ENCODE measurements around the gene PANK4. TPM values are rescaled to one million over a fixed set of nuclear protein-coding genes. Genes with fewer than 3 reads are reported as not detected.

Gene PANK4
- polyA plus RNA-seq, 1 experiment = 10.9 TPM

GRCh38 chr1:2543543-2544092, 17.2 kb upstream of the PANK4 start:
- ChIA-PET CTCF (interaction anchor here (1.6 kb wide), 1 partner anchor 41 kb away, joined by 3 read pairs; no protein-coding TSS in a partner anchor), POLR2A (no interaction called here)
- TF ChIP-seq, protein P1, sequence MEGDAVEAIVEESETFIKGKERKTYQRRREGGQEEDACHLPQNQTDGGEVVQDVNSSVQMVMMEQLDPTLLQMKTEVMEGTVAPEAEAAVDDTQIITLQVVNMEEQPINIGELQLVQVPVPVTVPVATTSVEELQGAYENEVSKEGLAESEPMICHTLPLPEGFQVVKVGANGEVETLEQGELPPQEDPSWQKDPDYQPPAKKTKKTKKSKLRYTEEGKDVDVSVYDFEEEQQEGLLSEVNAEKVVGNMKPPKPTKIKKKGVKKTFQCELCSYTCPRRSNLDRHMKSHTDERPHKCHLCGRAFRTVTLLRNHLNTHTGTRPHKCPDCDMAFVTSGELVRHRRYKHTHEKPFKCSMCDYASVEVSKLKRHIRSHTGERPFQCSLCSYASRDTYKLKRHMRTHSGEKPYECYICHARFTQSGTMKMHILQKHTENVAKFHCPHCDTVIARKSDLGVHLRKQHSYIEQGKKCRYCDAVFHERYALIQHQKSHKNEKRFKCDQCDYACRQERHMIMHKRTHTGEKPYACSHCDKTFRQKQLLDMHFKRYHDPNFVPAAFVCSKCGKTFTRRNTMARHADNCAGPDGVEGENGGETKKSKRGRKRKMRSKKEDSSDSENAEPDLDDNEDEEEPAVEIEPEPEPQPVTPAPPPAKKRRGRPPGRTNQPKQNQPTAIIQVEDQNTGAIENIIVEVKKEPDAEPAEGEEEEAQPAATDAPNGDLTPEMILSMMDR (IDR thresholded peaks at IDR 0.05; ENCODE audit: low read depth, low read length) = no peak; the same call in 1 of the 2 replicates
- H3K27me3 ChIP-seq (ENCODE audit: control insufficient read depth, insufficient read depth, low read length) = peaks cover 5% of the 10 kb centered on the region
- H3K27ac ChIP-seq (ENCODE audit: low read depth, low read length) = no peak overlapping the region
- no peak overlapping the region for H3K4me3 ChIP-seq (ENCODE audit: low read depth, low read length)
- H3K9me3 ChIP-seq (ENCODE audit: control insufficient read depth, insufficient read depth, low read length) = no peaks in the 10 kb centered on the region
- DNase-seq (ENCODE audit: low read depth, low spot score) = no peak

- H3K27me3 ChIP-seq (ENCODE audit: control insufficient read depth, insufficient read depth, low read length) = peaks cover 9% of the 10 kb centered on the region
- TF ChIP-seq, protein P1 (IDR thresholded peaks at IDR 0.05; ENCODE audit: low read depth, low read length) = no peak
- no peak for DNase-seq (ENCODE audit: low read depth, low spot score)
- no peak overlapping the region for H3K27ac ChIP-seq (ENCODE audit: low read depth, low read length)
- no peak overlapping the region for H3K4me3 ChIP-seq (ENCODE audit: low read depth, low read length)
- CTCF ChIA-PET = no interaction called here
- POLR2A ChIA-PET = no interaction called here
- H3K9me3 ChIP-seq (ENCODE audit: control insufficient read depth, insufficient read depth, low read length) = no peaks in the 10 kb centered on the region
Observed at GRCh38 chr1:2542246-2542915, 16.0 kb upstream of the PANK4 start.

DNA sequence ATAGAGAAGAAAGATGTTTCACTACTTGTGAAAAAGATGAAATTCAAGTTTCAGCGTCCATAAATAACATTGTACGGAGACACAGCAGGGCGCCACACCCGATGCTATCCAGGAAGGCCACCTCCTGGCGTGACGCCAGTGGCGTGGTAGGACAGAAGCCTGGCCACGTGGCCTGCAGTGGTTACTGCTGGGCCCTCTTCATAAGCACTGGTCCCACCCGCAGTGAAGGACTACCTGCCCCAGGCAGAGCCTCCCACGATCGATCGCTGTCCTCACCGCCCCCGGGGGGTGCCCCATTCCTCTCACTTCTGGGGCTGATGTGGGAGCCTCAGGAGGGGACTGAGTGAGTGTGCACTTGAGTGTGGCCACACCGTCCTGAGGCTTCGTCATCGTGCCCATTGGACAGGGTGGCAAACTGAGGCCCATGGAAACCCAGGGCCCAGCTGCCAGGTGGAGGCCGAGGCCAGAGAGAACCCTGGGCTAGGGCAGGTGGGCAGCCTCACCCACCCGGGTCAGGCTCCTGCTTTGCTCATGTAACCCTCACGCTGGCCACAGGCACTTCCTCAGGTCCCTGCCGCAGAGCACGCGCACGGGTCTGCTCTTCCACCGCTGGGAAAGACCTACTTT, 15.3 kb upstream of the PANK4 start:
- Histone ChIP-seq H3K4me3 (ENCODE audit: low read depth, low read length) (no peak overlapping the region), H3K27ac (ENCODE audit: low read depth, low read length) (no peak overlapping the region), H3K9me3 (ENCODE audit: control insufficient read depth, insufficient read depth, low read length) (no peaks in the 10 kb centered on the region), H3K27me3 (ENCODE audit: control insufficient read depth, insufficient read depth, low read length) (peaks cover 9% of the 10 kb centered on the region)
- DNase-seq (ENCODE audit: low read depth, low spot score) = no peak
- ChIA-PET POLR2A (interaction anchor here (0.7 kb wide), 1 partner anchor 23 kb away, joined by 3 read pairs; no protein-coding TSS in a partner anchor), CTCF (no interaction called here)
- TF ChIP-seq, protein P1 (IDR thresholded peaks at IDR 0.05; ENCODE audit: low read depth, low read length) = no peak

DNA sequence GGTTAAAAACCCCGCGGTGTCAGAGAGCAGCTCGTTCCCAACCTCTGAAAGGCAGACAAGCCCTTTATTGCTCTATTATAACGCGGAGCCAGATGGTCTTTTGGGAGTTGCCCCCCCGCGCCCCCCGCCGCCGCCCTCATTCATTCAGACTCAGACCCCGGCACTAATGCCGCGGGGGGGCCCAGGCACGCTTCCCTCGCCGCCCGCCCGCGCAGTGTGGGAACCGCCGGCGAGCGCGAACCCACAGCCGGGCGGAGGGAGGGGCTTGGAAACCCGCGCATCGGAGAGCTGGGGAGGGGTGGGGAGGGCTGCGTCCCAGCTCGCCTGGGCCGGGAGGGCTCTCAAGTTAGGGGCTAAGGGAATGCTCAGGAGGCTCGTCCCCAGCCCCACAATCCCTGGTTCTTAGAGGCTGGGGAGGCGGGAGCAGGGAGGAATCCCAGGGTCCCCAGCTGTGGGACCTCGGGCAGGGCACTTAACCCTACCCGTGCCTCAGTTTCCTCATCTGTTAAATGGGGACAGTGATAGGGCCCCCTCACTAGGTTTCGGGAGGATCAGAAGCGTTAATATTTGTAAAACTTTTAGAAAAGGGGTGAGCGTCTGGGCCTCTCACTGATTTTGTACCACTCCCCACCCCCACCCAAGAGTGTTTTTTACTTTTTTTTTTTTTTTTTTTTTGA, 14.6 kb upstream of the PANK4 start:
- ChIA-PET POLR2A (interaction anchor here (0.7 kb wide), 1 partner anchor 22 kb away, joined by 3 read pairs; no protein-coding TSS in a partner anchor), CTCF (interaction anchor here (0.5 to 0.6 kb wide), 2 partner anchors 126 to 1037 kb away, joined by 3 to 4 read pairs; no protein-coding TSS in a partner anchor)
- Histone ChIP-seq H3K27ac (ENCODE audit: low read depth, low read length) (no peak overlapping the region), H3K9me3 (ENCODE audit: control insufficient read depth, insufficient read depth, low read length) (no peaks in the 10 kb centered on the region), H3K4me3 (ENCODE audit: low read depth, low read length) (no peak overlapping the region), H3K27me3 (ENCODE audit: control insufficient read depth, insufficient read depth, low read length) (peaks cover 9% of the 10 kb centered on the region)
- no peak for DNase-seq (ENCODE audit: low read depth, low spot score)
- TF ChIP-seq, protein P1 (IDR thresholded peaks at IDR 0.05; ENCODE audit: low read depth, low read length) = no peak
